Activated CD8-positive, alpha-beta memory T cell treated with anti-CD3 and anti-CD28 coated beads, Interleukin-2, amount 50 U/mL, for 24 hours (primary cell): ENCODE results near the gene GLIS1.

Experiments
- DNase-seq: peaks from one replicate; pipeline ENCODE4 v3.0.0-alpha.2; 2020; ENCODE audit errors: extremely low read depth

Gene GLIS1

DNA sequence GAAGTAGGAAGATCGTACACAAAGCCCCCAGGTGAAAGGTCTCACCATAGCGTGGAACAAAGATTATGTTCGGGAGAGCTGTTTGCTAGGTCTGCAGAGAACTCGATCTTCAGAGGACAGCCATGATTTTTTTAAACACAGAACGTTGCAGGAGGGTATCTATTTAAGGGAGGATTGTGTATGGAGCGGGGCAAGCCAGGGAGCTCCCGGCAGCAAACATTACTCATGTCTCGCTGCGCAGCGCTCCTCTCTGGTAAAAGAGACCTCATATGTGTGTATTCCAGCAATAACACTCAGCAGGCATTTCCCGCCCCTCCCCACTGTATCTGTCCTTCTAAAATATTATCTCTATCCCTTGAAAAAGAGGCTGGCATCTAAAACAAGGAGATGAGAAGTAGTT is 2.7 kb downstream of the GLIS1 start:
- no peak for DNase-seq

DNA sequence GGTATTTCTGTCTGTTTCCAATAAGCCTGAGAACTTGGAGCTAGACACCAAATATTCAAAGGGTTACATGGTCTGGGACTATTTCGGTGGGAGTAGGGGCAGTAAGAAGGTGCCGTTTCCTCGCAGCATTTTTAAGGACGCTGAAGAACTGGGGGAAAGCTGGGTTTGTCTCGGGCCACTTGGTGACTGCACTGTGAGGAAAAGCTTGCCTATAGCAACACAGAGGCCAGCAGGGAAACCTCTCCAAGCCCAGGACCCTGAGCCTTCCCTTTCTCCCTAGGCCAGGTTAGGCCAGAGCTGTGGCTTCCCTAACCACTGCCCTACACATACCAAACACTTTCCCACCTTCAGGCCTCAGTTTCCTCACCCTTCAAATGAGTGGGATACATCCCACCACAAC is 3.3 kb downstream of the GLIS1 start:
- no peak for DNase-seq

DNA sequence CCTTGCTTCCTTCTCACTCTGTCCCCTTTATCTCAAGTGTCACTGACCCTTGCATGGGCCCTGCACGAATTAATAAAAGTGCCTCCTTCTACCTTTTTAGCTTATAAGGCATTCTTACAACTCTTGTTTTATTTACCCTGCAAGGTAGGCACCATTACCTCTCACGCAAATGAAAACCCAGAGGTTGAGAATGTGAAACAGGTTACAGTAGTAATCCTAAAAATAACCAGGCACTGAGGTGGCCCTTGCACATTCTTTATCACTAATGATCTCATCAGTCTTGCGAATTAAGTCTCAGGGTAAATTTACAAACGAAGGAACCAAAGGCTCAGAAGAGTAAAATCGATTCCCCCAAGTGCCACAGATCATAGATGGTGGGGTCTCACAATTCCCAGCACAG is 3.7 kb downstream of the GLIS1 start:
- DNase-seq, result no peak

DNA sequence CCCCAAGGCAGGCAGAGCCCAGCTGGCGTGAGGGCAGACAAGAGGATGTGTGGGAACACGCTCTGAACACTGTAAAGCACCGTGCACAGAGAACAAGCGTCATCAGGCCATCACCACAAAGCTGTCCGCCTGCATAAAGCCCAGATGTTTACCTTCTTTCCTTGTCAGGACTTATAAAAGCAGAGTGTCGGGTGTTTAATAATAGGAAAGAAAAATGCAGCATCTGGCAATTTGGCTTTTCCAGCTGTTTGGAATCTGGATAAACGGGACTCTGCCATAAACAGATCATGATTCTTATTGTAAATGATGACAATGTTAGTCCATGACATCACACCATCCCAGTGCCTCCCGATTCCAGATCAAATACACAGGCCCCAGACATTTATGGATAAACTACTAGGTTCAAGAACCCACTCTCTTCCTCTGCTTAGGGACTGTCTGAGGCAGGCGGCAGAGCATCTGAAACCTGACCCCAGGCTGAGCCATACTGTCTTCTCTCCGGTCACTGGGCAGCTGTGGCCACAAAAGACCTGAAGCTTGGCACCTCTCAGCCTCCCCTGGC is 4.2 kb downstream of the GLIS1 start:
- no peak for DNase-seq

DNA sequence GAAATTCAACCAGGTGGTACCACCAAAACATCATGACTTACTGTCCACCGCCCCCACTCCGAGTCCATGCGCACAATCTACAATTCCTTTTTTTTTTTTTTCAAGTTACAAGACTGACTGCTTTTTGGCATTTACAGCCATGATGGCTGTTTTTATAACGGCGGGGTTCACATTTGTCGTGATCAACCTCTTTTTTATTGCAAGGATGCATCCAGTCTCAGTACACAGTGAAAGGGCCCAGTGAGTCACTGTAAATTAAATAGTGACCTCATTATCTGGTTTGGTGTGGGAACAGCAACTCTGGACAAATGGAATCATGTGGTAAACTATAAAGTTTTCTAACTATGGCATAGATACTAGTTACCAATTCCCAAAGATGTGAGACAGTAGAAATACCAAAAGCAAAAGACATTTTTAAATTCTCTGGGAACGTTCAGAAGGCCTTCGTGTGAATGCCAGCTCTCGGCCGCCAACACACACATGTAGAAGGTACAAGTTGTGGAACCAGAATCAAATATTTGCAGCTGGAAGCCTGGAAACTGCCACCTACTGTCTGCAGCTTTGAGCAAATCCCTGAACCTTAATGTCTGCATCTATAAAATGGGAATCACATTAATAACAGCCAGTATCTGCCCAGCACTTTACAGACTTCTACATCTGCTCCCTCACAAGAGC is 4.9 kb downstream of the GLIS1 start:
- DNase-seq, result no peak

DNA sequence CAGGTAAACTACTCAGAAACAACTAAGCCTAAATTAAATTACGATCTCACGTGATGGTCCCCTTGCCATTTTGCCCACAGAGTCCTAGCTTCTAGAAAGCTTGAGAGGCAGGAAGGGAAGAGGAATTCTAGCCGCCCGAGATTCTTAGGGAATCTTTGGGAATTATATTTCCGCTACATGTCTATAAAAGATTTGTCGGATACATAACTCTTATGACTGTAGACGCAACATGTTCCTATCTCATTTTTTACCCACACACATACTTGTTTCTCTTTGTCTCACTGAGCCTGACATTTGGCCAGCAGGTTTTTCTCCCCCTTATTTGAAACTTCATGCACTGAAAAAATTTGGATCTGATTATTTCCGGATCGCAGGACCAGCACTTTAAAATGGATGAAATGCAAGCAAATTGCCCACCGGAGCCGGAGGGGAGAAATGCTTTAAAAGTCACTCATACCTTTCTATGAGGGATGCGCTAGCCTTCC is 5.5 kb downstream of the GLIS1 start:
- no peak for DNase-seq

- DNase-seq, result no peak
Observed at GRCh38 chr1:53732912-53733317, 6.0 kb downstream of the GLIS1 start.

GRCh38 chr1:53732409-53732808 is 6.6 kb downstream of the GLIS1 start:
- DNase-seq, result no peak

DNA sequence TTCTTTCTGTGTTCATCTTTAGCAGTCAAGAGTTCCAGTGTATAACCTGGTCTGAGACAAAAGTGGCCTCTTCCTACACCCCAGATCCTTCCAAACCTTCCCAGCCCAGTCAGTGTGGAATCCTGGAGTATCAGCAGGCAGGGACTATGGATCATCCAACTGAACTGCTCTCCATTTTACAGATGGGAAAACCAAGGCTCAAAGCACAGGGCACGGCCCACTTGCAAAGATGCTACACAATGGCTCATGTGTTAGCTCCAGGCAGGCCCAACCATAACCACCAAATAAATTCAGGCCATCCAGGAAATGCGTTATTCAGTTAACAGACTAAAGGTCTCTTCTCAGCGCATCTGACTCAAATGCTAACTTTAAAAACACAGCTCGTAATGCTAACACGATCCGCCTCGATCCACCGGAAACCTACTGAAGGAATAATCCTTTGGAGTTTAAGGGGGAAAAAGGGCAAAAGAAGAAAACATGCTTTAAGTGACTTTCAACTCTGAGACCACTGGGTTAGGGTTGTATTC is 7.1 kb downstream of the GLIS1 start:
- DNase-seq, result no peak

DNA sequence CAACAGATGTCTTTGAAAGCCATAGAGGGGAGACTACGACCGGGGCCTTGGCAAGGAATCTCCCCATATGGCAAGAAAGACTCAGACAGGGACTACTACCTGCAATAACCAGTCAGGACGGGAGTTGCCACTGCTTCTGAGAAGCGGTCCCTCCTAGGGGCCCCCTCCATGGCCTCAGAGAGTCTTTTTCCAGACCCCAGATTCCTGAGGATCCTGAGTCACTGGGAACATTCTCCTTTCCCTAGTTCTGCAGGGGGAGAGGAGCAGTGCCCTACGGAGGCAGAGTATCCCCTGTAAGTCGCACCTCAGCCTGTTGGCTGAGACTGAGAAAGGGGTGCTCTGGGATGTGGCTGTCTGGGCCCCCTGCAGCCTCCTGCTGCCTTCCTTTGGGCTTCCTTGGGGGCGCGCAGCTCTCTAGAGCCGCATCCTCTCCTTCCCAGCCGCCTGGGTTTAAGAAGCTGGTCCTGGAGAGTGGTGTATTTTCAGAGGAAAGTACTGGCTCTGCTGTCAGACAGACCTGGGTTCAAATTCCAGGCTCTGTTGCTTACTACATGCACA is 7.8 kb downstream of the GLIS1 start:
- no peak for DNase-seq

DNA sequence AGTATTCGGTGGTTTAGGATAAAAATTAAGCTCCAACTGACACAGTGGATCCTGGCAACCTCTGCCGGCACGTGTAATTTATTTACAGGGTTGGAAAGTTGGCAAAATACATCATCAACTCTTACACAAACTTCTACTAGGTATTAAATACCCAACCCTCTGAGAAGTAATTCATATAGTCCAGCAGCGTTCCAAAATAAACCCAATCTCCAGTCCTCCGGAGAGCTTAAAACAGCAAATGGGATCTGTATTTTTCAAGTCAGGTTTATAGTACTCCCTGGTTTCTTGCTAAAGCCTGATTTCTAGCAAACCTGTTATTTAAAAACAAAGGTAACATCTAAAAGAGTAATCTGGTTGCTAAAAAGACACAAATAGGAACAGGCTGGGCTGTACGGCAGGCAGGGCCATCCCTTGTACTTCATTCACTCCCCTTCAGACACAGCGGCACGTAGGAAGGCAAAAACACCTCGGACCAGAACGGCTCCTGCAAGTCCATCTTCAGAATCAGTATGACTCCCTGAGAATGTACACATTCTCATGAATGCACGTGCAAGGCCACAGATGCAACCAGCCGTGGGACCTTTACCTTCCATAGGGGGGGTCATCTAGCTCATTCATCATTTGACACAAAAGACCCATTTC is 8.6 kb downstream of the GLIS1 start:
- DNase-seq, result no peak

GRCh38 chr1:53729456-53730223 is 9.3 kb downstream of the GLIS1 start:
- no peak for DNase-seq

GRCh38 chr1:53728702-53729455 is 10.1 kb downstream of the GLIS1 start:
- no peak for DNase-seq

GRCh38 chr1:53728196-53728595 is 10.8 kb downstream of the GLIS1 start:
- DNase-seq, result no peak

DNA sequence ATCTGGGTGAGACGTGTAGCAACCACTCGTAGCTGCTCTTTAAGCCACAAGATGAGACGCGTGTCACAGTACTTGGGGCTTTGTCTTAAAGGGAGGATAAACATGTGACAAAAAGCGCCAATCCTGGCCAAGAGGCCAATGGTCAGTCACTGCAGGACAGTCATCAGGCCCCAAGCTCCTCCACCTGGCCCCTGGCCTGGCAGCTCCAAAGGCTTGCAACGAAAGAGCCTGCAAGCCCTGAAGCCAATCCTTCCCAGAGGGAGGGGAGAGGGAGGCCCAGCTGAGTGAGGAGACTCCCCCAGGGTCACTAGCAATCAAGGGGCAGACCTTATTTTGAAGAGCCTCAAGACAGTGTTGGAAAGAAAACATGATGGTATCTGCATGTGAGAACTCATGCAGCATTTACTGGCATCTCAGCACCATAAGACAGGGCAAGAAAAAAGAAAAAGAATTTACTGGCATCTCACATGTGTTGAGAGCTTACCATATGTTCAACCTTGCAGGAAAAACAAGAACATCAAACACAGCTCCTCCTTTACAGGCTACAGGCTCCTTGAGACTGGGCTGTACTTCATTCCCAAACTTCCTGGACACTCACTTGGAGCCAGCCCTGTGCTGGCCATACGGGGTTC is 11.4 kb downstream of the GLIS1 start:
- no peak for DNase-seq

DNA sequence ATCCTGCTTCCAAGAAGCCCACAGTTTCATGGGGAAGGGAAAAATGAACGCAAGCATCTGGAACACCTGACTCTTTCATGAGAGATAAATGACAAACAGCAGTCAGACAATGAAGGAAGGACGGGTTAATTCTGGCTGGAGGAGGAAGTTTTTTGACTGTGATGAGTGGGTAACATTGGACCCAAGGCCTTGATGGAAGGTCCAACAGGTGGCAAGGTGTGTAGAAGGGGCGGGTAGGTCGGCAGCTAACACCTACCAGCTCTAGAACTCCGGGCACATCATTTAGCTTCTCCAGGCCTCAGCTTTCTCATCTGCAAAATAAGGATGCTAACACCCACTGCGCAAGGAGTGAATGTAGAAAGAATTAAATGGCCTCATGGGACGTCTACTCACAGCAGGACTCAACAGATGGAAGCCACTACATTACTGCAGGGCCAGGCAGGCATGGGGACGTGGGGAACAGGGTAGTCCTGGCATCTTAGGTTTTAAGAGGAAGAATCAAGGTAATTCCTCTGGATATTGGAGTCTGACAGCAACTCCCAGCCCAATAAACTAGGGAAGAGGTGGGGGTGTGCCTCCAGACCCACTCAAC is 12.9 kb downstream of the GLIS1 start:
- no peak for DNase-seq

- DNase-seq, result no peak
Observed at GRCh38 chr1:53725238-53725689, 13.7 kb downstream of the GLIS1 start.

- DNase-seq, result no peak
Observed at GRCh38 chr1:53722025-53722424, 16.9 kb downstream of the GLIS1 start.

GRCh38 chr1:53721088-53721487 is 17.9 kb downstream of the GLIS1 start:
- DNase-seq, result no peak

- DNase-seq, result no peak
Observed at GRCh38 chr1:53719469-53719868, 19.5 kb downstream of the GLIS1 start.
